GM08714 (cell line): ENCODE measurements around the gene JAZF1.

Experiments
- H3K4me3 ChIP-seq: fragments of 200-500 bp; sonication (Bioruptor generic); 2 replicates; pipeline ENCODE4 v1.5.1; 2014; ENCODE audit warnings: mild to moderate bottlenecking, low read length, inconsistent platforms
- ZNF274 ChIP-seq: IDR thresholded peaks from 2 replicates; pipeline ENCODE4 v1.6.1; 2012; ENCODE audit warnings: mild to moderate bottlenecking, low read depth, low read length

JAZF1 gene

GRCh38 chr7:28203508-28204240 lies 23.1 kb upstream of the JAZF1 start:
- TF ChIP-seq ZNF274 = no peak
- H3K4me3 ChIP-seq = no peak overlapping the region

GRCh38 chr7:28202222-28202621 lies 21.6 kb upstream of the JAZF1 start:
- no peak for TF ChIP-seq ZNF274
- H3K4me3 ChIP-seq = no peak overlapping the region

- no peak for TF ChIP-seq ZNF274
- no peak overlapping the region for H3K4me3 ChIP-seq
Measured at GRCh38 chr7:28201131-28201530, 20.5 kb upstream of the JAZF1 start.

- no peak overlapping the region for H3K4me3 ChIP-seq
- TF ChIP-seq ZNF274 = no peak
Measured at GRCh38 chr7:28200598-28200997, 20.0 kb upstream of the JAZF1 start.

GRCh38 chr7:28199021-28199510 lies 18.5 kb upstream of the JAZF1 start:
- no peak for TF ChIP-seq ZNF274
- H3K4me3 ChIP-seq = no peak overlapping the region

- H3K4me3 ChIP-seq = no peak overlapping the region
- TF ChIP-seq ZNF274 = no peak
Measured at GRCh38 chr7:28195910-28196620, 15.5 kb upstream of the JAZF1 start.

- TF ChIP-seq ZNF274 = no peak
- H3K4me3 ChIP-seq = no peak overlapping the region
Measured at GRCh38 chr7:28192786-28193585, 12.4 kb upstream of the JAZF1 start.

- no peak overlapping the region for H3K4me3 ChIP-seq
- TF ChIP-seq ZNF274 = no peak
Measured at GRCh38 chr7:28191751-28192150, 11.2 kb upstream of the JAZF1 start.

- H3K4me3 ChIP-seq = no peak overlapping the region
- no peak for TF ChIP-seq ZNF274
Measured at GRCh38 chr7:28191184-28191583, 10.6 kb upstream of the JAZF1 start.

- H3K4me3 ChIP-seq = no peak overlapping the region
- no peak for TF ChIP-seq ZNF274
Measured at GRCh38 chr7:28190077-28190710, 9.6 kb upstream of the JAZF1 start.

- TF ChIP-seq ZNF274 = no peak
- H3K4me3 ChIP-seq = no peak overlapping the region
Measured at GRCh38 chr7:28187012-28187411, 6.4 kb upstream of the JAZF1 start.

- H3K4me3 ChIP-seq = no peak overlapping the region
- TF ChIP-seq ZNF274 = no peak
Measured at GRCh38 chr7:28183627-28184026, 3.0 kb upstream of the JAZF1 start.

- no peak for TF ChIP-seq ZNF274
Measured at GRCh38 chr7:28182071-28182471, 1.5 kb upstream of the JAZF1 start.

GRCh38 chr7:28181416-28181815 lies 821 bp upstream of the JAZF1 start:
- H3K4me3 ChIP-seq = no peak overlapping the region
- TF ChIP-seq ZNF274 = no peak

More at GRCh38 chr7:28182071-28182471, 1.5 kb upstream of the JAZF1 start:
- H3K4me3 ChIP-seq = no peak overlapping the region
